Muscle layer of colon (tissue), 2 donors: ENCODE data around the gene PDE6G.

ENCODE experiments used
- H3K27ac ChIP-seq: one replicate; pipeline ENCODE4 v1.7.0; 2013; ENCODE audit warnings: low read depth, mild to moderate bottlenecking, low read length, moderate library complexity
- H3K27me3 ChIP-seq, 2 donors: one replicate each; pipeline ENCODE4 v1.7.0; 2013; ENCODE audit warnings: low read length in 2 of 2, mild to moderate bottlenecking in 2 of 2; ENCODE audit not compliant: insufficient read depth in 2 of 2, control insufficient read depth in 1 of 2
- H3K36me3 ChIP-seq: one replicate; pipeline ENCODE4 v1.7.0; 2013; ENCODE audit warnings: mild to moderate bottlenecking, low read length; ENCODE audit not compliant: insufficient read depth
- H3K4me1 ChIP-seq: one replicate; pipeline ENCODE4 v1.7.0; 2013; ENCODE audit warnings: mild to moderate bottlenecking, low read length; ENCODE audit not compliant: insufficient read depth
- H3K4me3 ChIP-seq, 2 donors: one replicate each; pipeline ENCODE4 v1.7.0; 2013; ENCODE audit warnings: low read length in 2 of 2, low read depth in 1 of 2, mild to moderate bottlenecking in 1 of 2, moderate library complexity in 1 of 2
- H3K9ac ChIP-seq: one replicate; pipeline ENCODE4 v1.7.0; 2013; ENCODE audit warnings: low read length
- H3K9me3 ChIP-seq: one replicate; pipeline ENCODE4 v1.7.0; 2013; ENCODE audit warnings: mild to moderate bottlenecking, low read length
- donor health status: abdominal sarcoma.
- donor health status: Adenocarcinoma of cecum.

The PDE6G gene

GRCh38 chr17:81667754-81668153, 11.4 kb upstream of the PDE6G start:
- no peak overlapping the region for H3K4me3 ChIP-seq
- no peak overlapping the region for H3K27ac ChIP-seq
- no peak overlapping the region for H3K9ac ChIP-seq
- H3K36me3 ChIP-seq, result peaks cover 27% of the 10 kb centered on the region
- peaks cover 22% of the 10 kb centered on the region for H3K4me1 ChIP-seq
- no peaks in the 10 kb centered on the region for H3K9me3 ChIP-seq
- H3K27me3 ChIP-seq, result no peaks in the 10 kb centered on the region

DNA sequence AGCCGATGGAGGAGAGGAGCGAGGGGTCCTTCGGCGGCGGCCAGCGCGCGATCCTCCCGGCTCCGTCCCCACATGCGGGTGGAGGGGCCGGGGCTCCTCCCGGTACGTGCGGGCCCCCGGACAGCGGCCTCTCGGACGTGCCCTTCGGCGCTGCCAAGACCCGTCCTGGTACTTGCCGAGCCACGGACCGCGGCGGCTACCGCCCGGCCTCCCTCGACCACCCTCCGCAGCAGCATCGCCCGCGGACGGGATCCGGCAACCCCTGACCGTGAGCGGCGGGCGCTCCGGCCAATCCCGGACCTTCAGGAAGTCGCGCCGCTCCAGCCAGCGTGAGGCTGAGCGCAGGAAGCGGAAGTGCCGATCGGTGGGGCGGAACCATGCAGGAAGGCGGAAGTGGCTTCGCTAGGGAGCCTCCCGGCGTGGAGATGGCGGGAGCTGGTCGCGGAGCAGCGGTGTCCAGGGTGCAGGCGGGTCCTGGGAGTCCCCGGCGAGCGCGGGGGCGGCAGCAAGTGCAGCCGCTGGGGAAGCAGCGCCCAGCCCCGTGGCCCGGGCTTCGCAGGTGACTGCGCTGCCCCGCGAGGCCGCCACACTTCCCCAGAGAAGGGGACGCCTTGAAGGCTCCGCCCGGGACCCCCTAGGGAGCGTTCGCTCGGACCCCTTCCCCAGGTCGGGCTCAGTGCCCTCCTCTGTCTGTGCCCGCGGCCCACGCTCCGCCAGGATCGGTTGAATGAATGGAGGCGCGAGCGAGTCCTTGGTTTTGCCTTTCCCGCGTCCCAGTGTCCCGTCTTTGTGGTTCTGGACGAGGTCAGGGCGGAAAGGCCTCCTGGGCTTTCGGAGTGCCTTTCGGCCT, 10.2 kb upstream of the PDE6G start, which contains the start of the genes CCDC137 and OXLD1:
TSS of gene CCDC137 (plus strand) at position 396 of the 850 bp plus-strand sequence. CDS start at position 426, 30 bp downstream.
TSS of gene OXLD1 (minus strand) at position 264 of the 850 bp plus-strand sequence. CDS start at position 236, 28 bp downstream.
- no peaks in the 10 kb centered on the region for H3K27me3 ChIP-seq
- H3K9ac ChIP-seq, result peak within 1 kb of the TSS; percentile 95
- peaks cover 22% of the 10 kb centered on the region for H3K4me1 ChIP-seq
- H3K9me3 ChIP-seq, result no peaks in the 10 kb centered on the region
- peak within 1 kb of the TSS; percentile 85 for H3K27ac ChIP-seq
- peak within 1 kb of the TSS; percentile 79 to 92 for H3K4me3 ChIP-seq
- peaks cover 16% of the 10 kb centered on the region for H3K36me3 ChIP-seq

DNA sequence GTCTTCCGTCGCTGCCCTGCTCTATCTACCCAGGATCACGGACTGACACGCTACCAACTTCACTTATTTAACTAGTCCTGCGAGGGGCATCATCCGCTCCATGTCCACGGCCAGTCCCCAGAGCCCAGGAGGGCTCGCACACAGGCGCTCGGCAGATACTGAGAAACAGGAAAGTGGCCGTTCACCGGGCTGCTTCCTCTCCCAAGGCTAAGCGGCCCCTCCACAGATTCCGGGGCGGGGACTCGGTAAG, 9.7 kb upstream of the PDE6G start:
- Histone ChIP-seq H3K27me3 (no peaks in the 10 kb centered on the region), H3K4me3 (peak overlapping the region; percentile 79 to 92), H3K36me3 (peaks cover 11% of the 10 kb centered on the region), H3K4me1 (peaks cover 22% of the 10 kb centered on the region), H3K27ac (peak overlapping the region; percentile 85), H3K9ac (peak overlapping the region; percentile 95), H3K9me3 (no peaks in the 10 kb centered on the region)

- Histone ChIP-seq H3K9ac (peak overlapping the region; percentile 95), H3K4me1 (peaks cover 22% of the 10 kb centered on the region), H3K27me3 (no peaks in the 10 kb centered on the region), H3K9me3 (no peaks in the 10 kb centered on the region), H3K4me3 (peak overlapping the region; percentile 79 to 92), H3K36me3 (peaks cover 8% of the 10 kb centered on the region), H3K27ac (peak overlapping the region; percentile 85)
These were observed 9.1 kb upstream of the PDE6G start for GRCh38 chr17:81665205-81666091.

GRCh38 chr17:81664051-81664470, 7.7 kb upstream of the PDE6G start:
- no peak overlapping the region for H3K27ac ChIP-seq
- no peaks in the 10 kb centered on the region for H3K36me3 ChIP-seq
- H3K4me1 ChIP-seq, result peaks cover 22% of the 10 kb centered on the region
- H3K9me3 ChIP-seq, result no peaks in the 10 kb centered on the region
- H3K4me3 ChIP-seq, result no peak overlapping the region
- H3K9ac ChIP-seq, result no peak overlapping the region
- H3K27me3 ChIP-seq, result no peaks in the 10 kb centered on the region

DNA sequence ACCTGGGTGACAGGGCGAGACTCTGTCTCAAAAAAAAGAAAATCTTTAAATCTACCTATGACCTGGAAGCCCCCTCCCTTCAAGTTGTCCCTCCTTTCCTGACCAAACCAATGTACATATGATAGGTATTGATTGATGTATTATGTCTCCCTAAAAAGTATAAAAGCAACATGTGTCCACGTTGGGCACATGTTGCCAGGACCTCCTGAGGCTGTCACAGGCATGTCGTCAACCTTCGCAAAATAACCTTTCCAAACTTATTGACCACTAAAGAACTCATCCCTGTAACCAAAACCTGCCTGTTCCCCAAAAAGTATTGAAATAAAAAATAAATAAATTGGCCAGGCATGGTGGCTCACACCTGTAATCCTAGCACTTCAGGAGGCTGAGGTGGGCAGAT, 5.7 kb upstream of the PDE6G start:
- Histone ChIP-seq H3K9ac (no peak overlapping the region), H3K4me1 (peaks cover 8% of the 10 kb centered on the region), H3K9me3 (no peaks in the 10 kb centered on the region), H3K4me3 (no peak overlapping the region), H3K27ac (no peak overlapping the region), H3K27me3 (no peaks in the 10 kb centered on the region), H3K36me3 (no peaks in the 10 kb centered on the region)

GRCh38 chr17:81660441-81660840, 4.1 kb upstream of the PDE6G start:
- Histone ChIP-seq H3K27me3 (peaks cover 0 to 2% of the 10 kb centered on the region in 2 donors), H3K9ac (no peak overlapping the region), H3K27ac (no peak overlapping the region), H3K9me3 (no peaks in the 10 kb centered on the region), H3K4me3 (no peak overlapping the region), H3K36me3 (no peaks in the 10 kb centered on the region), H3K4me1 (peaks cover 2% of the 10 kb centered on the region)

- no peak overlapping the region for H3K27ac ChIP-seq
- no peak overlapping the region for H3K4me3 ChIP-seq
- H3K9me3 ChIP-seq, result no peaks in the 10 kb centered on the region
- no peak overlapping the region for H3K9ac ChIP-seq
- H3K27me3 ChIP-seq, result peaks cover 0 to 6% of the 10 kb centered on the region in 2 donors
- no peaks in the 10 kb centered on the region for H3K36me3 ChIP-seq
- no peaks in the 10 kb centered on the region for H3K4me1 ChIP-seq
These were observed 2.7 kb upstream of the PDE6G start for GRCh38 chr17:81659038-81659437.

- Histone ChIP-seq H3K36me3 (no peaks in the 10 kb centered on the region), H3K4me1 (no peaks in the 10 kb centered on the region), H3K9me3 (no peaks in the 10 kb centered on the region), H3K9ac (no peak overlapping the region), H3K27ac (no peak overlapping the region), H3K27me3 (peaks cover 0 to 18% of the 10 kb centered on the region in 2 donors), H3K4me3 (no peak overlapping the region)
These were observed 493 bp upstream of the PDE6G start for GRCh38 chr17:81656835-81657234.

DNA sequence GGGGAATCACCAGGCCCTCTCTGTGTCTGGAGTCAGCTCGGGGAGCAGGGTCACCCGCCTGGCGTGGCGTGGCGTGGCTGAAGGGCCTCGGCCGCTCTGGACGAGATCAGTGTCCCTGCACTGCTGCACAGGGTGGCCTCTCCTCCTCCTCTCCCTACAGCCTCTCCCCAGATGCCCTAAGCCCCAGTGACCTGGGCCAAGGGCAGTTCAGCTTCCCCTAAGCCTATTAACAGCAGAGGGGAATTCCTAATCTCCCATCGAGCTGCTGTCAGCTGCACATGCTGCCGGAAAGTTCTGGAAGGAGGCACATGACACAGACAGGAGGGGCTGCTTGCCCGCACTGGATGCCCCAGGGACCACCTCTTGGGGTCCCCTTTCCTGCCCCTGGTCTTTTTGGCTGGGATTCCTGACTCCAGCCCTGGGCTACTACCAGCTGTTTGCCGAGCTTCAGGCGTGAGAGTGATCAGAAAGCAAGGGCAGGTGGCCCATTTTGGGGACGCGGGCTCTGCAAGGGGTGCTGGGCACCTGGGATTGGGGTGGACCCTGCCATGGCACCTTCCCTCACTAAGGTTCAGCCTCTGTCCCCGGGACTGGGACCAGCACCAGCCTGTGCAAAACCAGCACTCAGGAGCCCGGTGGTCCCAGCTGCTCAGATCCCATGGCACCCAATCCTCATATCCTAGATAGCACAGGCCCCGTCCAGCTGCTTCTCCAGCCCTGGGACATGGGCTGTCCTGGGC, 794 bp downstream of the PDE6G start:
- peaks cover 3 to 31% of the 10 kb centered on the region in 2 donors for H3K27me3 ChIP-seq
- H3K9me3 ChIP-seq, result no peaks in the 10 kb centered on the region
- no peaks in the 10 kb centered on the region for H3K36me3 ChIP-seq
- H3K4me1 ChIP-seq, result no peaks in the 10 kb centered on the region
- H3K9ac ChIP-seq, result no peak overlapping the region
- H3K27ac ChIP-seq, result no peak overlapping the region
- H3K4me3 ChIP-seq, result no peak overlapping the region
